Head of caudate nucleus (tissue), 42 donors: Measurements from ENCODE around the gene ZFP30.

Experiments used
- DNase-seq, 42 donors: peaks; one replicate each; pipeline versions ENCODE4 v3.0.0 to v3.0.0-alpha.2; 2020 to 2021; ENCODE audit warnings: mixed read lengths in 7 of 42
- intact Hi-C: fragments of 100-400 bp; cut with DNase I; formaldehyde crosslinking; loops from one replicate; pipeline ENCODE4 v1.15.0; 2022

Gene ZFP30

GRCh38 chr19:37572203-37572602, 83.1 kb downstream of the ZFP30 start:
- intact Hi-C loops: no loop called here
- no peak for DNase-seq

DNA sequence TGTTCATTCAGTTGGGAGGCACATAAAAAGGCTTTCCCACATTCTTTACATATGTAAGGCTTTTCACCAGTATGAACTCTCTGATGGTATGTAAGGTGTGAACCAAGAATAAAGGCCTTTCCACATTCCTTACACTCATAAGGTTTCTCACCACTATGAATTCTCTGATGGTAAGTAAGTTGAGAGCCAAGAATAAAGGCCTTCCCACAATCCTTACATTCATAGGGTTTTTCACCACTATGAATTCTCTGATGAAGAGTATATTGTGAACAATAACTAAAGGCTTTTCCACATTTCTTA, 89.9 kb downstream of the ZFP30 start:
- intact Hi-C loops: no loop called here
- no peak for DNase-seq

GRCh38 chr19:37564624-37565369, 90.5 kb downstream of the ZFP30 start:
- no peak for DNase-seq
- intact Hi-C loops: no loop called here
